Measurements from ENCODE around the gene IREB2. TPM values are rescaled to one million over a fixed set of nuclear protein-coding genes. Genes with fewer than 3 reads are reported as not detected.

IREB2 gene
- total RNA-seq, 1 donor from 2014 or later = 48.7 TPM

DNA sequence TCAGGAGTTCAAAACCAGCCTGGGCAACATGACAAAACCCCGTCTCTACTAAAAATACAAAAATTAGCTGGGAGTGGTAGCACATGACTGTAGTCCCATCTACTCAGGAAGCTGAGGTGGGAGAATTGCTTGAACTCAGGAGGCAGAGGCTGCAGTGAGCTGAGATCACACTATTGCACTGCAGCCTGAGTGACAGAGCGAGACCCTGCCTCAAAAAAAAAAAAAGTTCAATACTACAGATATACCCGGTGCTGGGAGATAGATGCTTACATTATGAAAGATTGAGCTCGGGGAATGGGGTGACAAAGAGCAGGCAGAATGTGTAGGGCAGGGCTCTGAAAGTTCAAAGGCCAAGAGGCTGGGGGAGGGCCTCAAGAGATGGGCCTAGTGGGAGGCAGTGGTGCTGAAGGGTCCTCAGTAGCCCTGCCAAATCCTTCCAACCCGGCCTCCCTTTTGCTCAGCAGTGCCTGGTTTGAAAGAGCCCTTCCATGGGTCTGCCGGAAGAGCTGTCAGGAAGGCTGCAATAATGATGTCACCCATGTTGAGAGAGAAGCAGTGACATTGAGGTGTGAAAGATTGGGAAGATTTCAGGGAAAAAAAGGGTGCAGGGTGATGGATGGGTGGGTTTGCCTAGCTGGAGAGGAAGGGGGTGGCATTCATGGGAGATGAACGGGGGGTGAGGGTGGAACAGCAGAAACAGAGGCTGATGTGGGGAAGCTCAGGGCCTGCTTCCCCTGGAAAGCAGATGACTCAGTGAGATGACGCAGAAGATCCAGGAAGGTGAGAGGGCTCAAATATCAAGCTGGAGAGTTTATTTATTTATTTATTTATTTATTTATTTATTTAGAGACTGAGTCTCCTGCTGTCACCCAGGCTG, 20.0 kb upstream of the IREB2 start:
- intact Hi-C loops (cut with DNase I) = no loop called here
- Histone ChIP-seq H3K36me3 (no peaks in the 10 kb centered on the region), H3K4me1 (no peaks in the 10 kb centered on the region), H3K27me3 (no peaks in the 10 kb centered on the region), H3K27ac (no peak overlapping the region), H3K4me3 (no peak overlapping the region), H3K9me3 (no peaks in the 10 kb centered on the region)
- TF ChIP-seq, protein P1, sequence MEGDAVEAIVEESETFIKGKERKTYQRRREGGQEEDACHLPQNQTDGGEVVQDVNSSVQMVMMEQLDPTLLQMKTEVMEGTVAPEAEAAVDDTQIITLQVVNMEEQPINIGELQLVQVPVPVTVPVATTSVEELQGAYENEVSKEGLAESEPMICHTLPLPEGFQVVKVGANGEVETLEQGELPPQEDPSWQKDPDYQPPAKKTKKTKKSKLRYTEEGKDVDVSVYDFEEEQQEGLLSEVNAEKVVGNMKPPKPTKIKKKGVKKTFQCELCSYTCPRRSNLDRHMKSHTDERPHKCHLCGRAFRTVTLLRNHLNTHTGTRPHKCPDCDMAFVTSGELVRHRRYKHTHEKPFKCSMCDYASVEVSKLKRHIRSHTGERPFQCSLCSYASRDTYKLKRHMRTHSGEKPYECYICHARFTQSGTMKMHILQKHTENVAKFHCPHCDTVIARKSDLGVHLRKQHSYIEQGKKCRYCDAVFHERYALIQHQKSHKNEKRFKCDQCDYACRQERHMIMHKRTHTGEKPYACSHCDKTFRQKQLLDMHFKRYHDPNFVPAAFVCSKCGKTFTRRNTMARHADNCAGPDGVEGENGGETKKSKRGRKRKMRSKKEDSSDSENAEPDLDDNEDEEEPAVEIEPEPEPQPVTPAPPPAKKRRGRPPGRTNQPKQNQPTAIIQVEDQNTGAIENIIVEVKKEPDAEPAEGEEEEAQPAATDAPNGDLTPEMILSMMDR (IDR thresholded peaks at IDR 0.05) = no peak
- no peak for ATAC-seq
- no peak for DNase-seq

DNA sequence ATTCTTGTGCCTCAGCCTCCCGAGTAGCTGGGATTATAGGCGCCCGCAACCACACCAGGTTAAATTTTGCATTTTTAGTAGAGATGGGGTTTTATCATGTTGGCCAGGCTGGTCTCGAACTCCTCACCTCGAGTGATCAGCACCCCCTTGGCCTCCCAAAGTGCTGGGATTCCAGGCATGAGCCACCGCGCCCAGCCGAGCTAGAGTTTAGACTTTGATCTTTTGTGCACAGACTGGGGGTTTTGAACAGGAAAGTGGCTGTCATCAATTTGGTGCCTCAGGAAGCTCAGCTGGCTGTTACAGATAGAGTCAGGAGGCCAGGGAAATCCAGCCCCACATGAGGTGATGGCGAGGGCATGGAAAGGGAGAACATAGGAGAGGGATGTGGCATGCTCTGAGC, 19.3 kb upstream of the IREB2 start:
- no peaks in the 10 kb centered on the region for H3K36me3 ChIP-seq
- no peak overlapping the region for H3K27ac ChIP-seq
- ATAC-seq (no peak), DNase-seq (no peak)
- intact Hi-C loops (cut with DNase I) = no loop called here
- H3K4me3 ChIP-seq = no peak overlapping the region
- no peaks in the 10 kb centered on the region for H3K9me3 ChIP-seq
- H3K27me3 ChIP-seq = no peaks in the 10 kb centered on the region
- TF ChIP-seq, protein P1 (IDR thresholded peaks at IDR 0.05) = no peak
- H3K4me1 ChIP-seq = no peaks in the 10 kb centered on the region

DNA sequence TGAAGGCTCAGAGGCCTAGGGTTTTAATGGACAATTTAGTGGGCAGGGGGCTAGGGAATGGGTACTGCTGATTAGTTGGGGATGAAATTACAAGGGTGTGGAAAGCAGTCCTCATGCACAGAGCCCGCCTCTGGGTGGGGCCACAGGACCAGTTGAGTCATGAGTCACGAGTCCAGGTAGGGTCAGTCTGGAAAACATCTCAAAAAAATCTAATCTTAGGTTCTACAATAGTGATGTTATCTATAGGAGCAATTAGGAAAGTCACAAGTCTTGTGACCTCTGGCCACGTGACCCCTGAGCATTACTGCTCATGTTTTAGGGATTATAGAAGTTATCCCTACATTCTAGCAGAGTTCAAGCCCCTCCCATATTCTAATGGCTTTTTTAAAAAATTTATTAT, 18.6 kb upstream of the IREB2 start:
- no peak for DNase-seq
- Histone ChIP-seq H3K27me3 (no peaks in the 10 kb centered on the region), H3K27ac (no peak overlapping the region), H3K4me1 (no peaks in the 10 kb centered on the region), H3K36me3 (no peaks in the 10 kb centered on the region), H3K4me3 (no peak overlapping the region), H3K9me3 (no peaks in the 10 kb centered on the region)
- intact Hi-C loops (cut with DNase I) = no loop called here
- TF ChIP-seq, protein P1 (IDR thresholded peaks at IDR 0.05) = no peak
- no peak for ATAC-seq

DNA sequence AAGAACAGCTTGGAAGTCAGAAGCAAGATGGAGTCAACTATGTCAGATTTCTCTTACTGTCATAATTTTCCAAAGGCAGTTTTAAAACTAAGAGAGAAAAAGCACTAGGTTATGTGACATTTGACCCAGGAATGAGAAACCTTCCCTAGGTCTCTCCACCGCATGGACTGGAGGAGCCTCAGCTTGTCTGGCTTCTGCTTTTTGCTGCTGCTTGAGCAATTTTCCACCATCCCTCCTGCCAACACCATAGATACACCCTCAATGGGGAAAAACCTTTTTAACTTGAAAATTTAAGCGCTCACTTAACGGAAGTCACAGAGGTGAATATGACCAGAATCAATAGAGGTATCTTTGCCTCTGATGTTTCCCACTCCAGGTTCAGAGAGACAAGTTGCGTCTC, 17.8 kb upstream of the IREB2 start:
- DNase-seq = no peak
- Histone ChIP-seq H3K27ac (no peak overlapping the region), H3K27me3 (no peaks in the 10 kb centered on the region), H3K36me3 (no peaks in the 10 kb centered on the region), H3K4me3 (no peak overlapping the region), H3K9me3 (no peaks in the 10 kb centered on the region), H3K4me1 (no peaks in the 10 kb centered on the region)
- TF ChIP-seq, protein P1 (IDR thresholded peaks at IDR 0.05) = no peak
- intact Hi-C loops (cut with DNase I) = loop anchor here (5.0 kb wide), 1 partner anchor 113 kb away; no protein-coding TSS in a partner anchor
- ATAC-seq = no peak

DNA sequence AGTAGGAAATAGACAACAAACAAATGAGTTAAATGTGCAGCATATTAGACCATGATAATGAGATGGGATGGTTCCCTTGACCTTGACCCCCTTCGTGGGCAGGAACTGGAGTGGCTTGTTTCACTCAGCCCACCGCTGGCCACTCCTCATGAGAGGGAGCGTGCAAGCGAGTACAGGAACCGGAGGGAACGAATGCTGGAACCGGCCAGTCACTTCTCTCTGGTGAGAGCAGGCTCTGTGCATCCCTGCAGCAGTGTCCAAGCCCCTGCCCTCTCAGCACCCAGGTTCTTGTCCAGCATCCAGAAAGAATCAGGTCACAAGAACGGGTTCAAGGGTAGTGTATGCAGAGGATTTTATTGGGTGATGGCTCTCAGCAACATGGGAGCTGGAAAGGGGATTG, 17.2 kb upstream of the IREB2 start:
- TF ChIP-seq, protein P1 (IDR thresholded peaks at IDR 0.05) = no peak
- Histone ChIP-seq H3K27me3 (no peaks in the 10 kb centered on the region), H3K4me3 (no peak overlapping the region), H3K4me1 (no peaks in the 10 kb centered on the region), H3K27ac (no peak overlapping the region), H3K9me3 (no peaks in the 10 kb centered on the region), H3K36me3 (no peaks in the 10 kb centered on the region)
- DNase-seq = no peak
- intact Hi-C loops (cut with DNase I) = loop anchor here (5.0 kb wide), 1 partner anchor 113 kb away; no protein-coding TSS in a partner anchor
- ATAC-seq = no peak

All from upper lobe of right lung (tissue), 1 donor.